Mesenteric fat pad (tissue), 1 donor: ENCODE measurements around the gene RPA1. TPM values are rescaled to one million over a fixed set of nuclear protein-coding genes. Genes with fewer than 3 reads are reported as not detected.
"Not testable (repeated sequence)": the region's sequence is repeated elsewhere in the genome, so short reads cannot be mapped to it uniquely, and the experiment has no call there.

ENCODE experiments used
- DNase-seq: peaks from one replicate; pipeline ENCODE4 v3.0.0-alpha.2; 2020; ENCODE audit warnings: low spot score
- long read RNA-seq: library from polyadenylated mRNA; unstranded; transcript quantifications from one replicate; pipeline ENCODE4 v2.0.0, GENCODE V29; 2020
- total RNA-seq: library from RNA; stranded (reverse); fragmentation: NEBNext Ultra II Directional; extraction: Animal tissue kit (Norgen Biotek cat#: 25700); gene quantifications from one replicate; pipeline ENCODE4 v1.2.1, GENCODE V29; 2021
- donor health status: DM: yes; HTN: yes; CAD: no.

The RPA1 gene
- 79.4 TPM for total RNA-seq
- long read RNA-seq, full-length matches to known transcripts = 132 of 168 reads
- long read RNA-seq, partial matches to known transcripts = 24 of 168 reads
- long read RNA-seq, other reads (novel, unspliced or antisense) = 12 of 168 reads

DNA sequence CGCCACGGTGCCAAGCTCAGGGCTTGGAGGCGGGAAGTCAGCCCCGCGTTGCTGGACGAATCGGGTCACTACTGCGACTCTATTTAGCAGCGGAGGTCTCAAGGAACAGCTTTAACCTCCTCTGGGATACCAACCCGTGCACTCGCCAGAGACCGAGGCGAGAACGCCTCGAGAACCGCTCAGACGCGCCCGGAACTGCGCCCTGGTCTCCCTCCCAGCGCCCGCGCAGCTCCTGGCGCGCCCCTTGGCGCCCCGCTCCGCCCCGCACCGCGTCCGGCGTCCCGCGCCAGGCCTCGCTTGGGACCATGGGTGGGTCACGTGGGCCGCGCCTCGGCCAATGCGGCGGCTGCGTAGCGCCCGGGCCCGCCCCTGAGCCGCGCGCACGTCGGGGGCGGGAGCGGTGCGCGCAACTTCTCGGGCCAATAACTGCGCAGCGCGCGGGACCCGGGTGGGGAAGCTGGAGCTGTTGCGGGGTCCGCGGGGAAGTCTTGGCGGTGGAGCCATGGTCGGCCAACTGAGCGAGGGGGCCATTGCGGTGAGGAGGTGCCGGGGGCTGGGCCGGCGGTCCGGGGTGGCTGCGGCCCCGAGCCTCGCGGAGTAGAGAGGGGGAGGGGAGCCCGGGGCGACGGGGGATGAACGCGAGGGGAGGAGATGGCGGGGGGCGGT, at the start of gene RPA1, which contains the start of gene SMYD4:
Gene RPA1 (plus strand): TSS at position 414 of the 666 bp plus-strand sequence. CDS start 89 bp downstream, at position 503.
Gene SMYD4 (minus strand): TSS at position 311 of the 666 bp plus-strand sequence. CDS start 1,908 bp downstream, outside the sequence.
- peak; percentile 96 for DNase-seq

DNA sequence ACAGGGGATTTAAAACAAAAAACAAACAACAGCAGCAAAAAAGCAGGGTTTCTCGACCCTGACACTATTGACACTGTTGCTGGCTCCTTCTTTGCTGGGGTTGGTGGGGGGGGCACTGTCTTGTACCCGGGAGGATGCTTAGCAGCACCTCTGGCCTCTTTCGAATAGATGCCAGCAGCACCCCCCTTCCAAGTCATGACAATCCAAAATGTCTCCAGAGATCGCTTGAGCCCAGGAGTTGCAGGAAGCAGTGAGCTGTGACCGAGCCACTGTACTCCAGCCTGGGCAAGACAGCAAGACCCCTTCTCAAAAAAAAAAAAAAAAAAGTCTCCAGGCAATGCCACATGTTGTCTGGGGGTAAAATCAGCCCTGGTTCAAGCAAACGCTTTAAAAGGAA, 47.6 kb upstream of the RPA1 start:
- no peak for DNase-seq

DNA sequence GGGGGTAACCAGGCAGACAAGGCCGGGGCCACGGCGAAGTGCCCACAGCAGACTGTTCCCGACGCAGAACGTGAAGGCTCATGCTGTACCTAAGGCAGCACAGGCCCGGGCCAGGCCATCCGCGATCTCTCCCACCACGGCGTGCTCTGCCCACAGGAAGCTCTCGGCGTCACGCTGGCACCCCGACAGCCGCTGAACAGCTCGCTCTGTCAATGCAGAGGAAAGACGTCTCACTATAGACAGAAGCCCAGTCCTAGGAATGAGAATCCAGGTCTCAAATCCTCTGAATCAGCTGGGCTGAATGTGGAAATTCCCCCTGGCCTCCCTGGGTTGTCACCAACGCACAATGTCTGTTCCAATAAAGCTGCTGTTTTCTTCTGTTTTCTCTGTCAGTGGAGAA, 46.5 kb upstream of the RPA1 start:
- no peak for DNase-seq

- DNase-seq = no peak
These were observed 45.8 kb upstream of the RPA1 start for GRCh38 chr17:1783834-1784611.

DNA sequence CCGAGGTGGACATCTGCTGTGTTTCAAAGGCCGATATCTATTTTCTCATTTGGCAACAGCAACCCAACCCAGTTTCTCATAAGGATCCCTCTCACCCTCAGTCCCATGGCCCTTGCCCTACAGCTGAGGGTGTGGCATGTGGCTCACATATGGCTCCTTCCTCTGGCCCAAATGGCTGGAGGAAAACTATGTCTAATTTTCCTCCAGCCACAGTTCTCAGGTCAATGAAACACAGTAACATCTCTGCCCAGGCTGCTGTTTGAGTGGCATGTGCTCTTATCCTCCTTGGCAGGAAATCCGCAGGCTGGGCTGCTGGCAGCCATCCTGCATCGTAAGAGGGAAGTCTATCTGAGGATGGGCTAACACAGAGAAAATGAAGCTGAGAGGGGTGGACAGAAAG, 43.9 kb upstream of the RPA1 start:
- DNase-seq = no peak

DNA sequence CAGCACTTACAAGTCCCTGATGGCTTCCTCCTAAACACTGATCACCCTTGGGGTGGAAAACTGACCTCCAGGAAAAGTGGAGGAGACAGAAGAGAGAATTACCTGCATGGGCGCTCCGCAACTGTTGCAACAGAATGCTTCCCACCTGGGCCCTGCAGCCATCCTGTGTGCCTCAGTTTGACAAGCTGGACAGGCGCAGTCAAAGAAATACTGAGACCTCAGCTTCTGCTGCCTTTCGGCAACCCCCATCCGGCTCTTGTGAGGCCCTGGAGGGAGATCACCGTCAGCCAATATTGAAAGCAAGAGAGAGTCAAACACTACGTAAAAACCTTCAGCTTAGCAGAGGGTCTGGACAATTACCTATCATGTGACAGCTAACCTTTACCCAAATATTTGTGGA, 43.1 kb upstream of the RPA1 start:
- DNase-seq = no peak

- DNase-seq = no peak
These were observed 42.4 kb upstream of the RPA1 start for GRCh38 chr17:1787301-1787902.

DNA sequence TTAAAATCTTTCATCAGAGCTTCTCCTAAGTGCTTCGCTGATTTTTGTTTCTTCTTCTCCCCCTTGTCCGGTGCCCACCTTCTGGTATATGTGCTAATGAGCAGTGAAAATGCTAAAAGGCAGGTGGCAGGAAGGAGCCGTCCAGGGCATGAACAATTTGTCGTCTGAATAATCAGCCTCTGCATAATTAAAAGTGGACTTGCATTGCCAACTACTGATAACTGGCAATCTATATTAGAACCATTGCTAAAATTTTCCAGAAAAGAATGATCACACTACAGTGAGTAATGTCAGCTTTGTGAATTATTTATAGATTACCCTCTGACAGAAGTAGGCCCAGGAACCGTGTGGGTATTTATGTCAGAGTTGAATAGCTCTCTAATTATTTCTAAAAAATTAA, 39.9 kb upstream of the RPA1 start:
- no peak for DNase-seq

GRCh38 chr17:1792495-1793446, 37.0 kb upstream of the RPA1 start:
- no peak for DNase-seq

DNA sequence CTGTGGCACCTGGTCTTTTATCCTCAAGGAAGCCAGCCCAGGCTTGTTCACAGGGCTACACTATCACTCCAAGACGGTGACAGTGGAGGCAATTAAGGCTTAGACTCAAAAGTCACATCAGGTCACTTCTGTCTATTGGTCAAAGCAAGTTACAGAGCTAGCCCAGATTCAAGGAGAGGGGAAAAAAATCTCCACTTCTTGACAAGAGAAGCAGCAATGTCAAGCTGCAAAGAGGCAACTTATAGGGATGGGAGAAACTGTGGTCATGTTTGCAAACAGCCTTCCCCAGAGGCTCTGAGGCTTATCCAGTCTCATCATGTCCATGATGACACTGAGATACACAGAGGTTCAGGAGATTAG, 36.4 kb upstream of the RPA1 start:
- no peak for DNase-seq

GRCh38 chr17:1796800-1797199, 33.0 kb upstream of the RPA1 start:
- no peak for DNase-seq

DNA sequence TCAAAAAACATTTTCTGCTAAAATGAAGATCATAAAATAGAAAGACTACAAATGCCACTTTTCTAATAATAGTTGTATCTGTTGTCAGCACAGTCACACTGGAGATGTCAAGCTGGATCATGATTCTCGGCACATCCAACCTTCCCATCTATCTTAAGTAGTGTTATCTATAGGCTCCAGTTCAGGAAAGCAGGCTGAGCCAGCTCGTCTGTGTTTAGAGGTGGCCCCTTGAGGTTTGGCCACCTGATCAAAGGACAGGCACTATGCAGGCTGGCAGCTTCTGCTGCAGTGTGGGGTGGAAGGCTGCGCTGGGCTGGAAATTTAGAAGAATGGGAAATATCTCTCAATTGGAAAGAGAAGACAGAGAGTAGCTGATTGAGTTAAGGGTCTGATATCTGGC, 32.5 kb upstream of the RPA1 start:
- DNase-seq = no peak

DNA sequence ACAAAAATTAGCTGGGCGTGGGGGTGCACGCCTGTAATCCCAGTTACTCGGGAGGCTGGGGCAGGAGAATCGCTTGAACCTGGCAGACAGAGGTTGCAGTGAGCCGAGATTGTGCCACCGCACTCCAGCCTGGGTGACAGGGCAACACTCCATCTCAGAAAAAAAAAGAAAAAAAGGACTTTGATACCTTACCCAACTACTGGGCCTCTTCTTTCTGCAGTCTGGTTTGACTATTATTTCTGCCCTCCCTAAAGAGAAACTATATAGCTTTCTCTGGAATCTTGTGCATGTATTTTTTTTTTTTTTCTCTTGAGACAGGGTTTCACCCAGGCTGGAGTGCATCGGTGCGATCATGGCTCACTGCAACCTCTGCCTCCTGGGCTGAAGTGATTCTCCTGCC, 32.0 kb upstream of the RPA1 start:
- not testable (repeated sequence) for DNase-seq

- no peak for DNase-seq
These were observed 29.6 kb upstream of the RPA1 start for GRCh38 chr17:1800240-1800639.

GRCh38 chr17:1800712-1801111, 29.1 kb upstream of the RPA1 start:
- no peak for DNase-seq

GRCh38 chr17:1802429-1802828, 27.4 kb upstream of the RPA1 start:
- DNase-seq = no peak

GRCh38 chr17:1803280-1803679, 26.5 kb upstream of the RPA1 start:
- DNase-seq = no peak

GRCh38 chr17:1807890-1808289, 21.9 kb upstream of the RPA1 start:
- no peak for DNase-seq

- DNase-seq = no peak
These were observed 21.2 kb upstream of the RPA1 start for GRCh38 chr17:1808644-1809043.

DNA sequence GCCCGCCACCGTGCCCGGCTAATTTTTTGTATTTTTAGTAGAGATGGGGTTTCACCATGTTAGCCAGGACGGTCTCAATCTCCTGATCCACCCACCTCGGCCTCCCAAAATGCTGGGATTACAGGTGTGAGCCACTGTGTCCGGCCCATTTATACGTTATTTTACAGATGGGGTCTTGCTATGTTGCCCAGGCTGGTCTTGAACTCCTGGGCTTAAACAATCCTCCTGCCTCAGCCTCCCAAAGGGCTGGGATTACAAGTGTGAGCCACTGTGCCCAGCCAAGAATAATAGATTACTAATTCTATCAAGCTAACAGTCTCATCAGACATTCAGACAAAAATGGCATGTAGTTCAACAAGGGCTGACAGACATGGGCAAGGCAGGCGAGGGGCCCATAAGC, 20.0 kb upstream of the RPA1 start:
- peak; percentile 14 for DNase-seq
